ENCODE measurements around the gene MUC2. TPM values are rescaled to one million over a fixed set of nuclear protein-coding genes. Genes with fewer than 3 reads are reported as not detected.

Gene MUC2
- total RNA-seq, 1 experiment from 2014 or later = not detected

GRCh38 chr11:1033016-1033798 lies 41.5 kb upstream of the MUC2 start:
- Histone ChIP-seq H3K4me3 (ENCODE audit: insufficient read depth, low read depth, low read length) (no peak overlapping the region), H3K36me3 (replicated peaks; ENCODE audit: control insufficient read depth, insufficient read depth, low read length) (no peaks in the 10 kb centered on the region), H3K27me3 (ENCODE audit: control insufficient read depth, insufficient read depth, low read length) (no peaks in the 10 kb centered on the region)
- no peak for DNase-seq

GRCh38 chr11:1034001-1034400 lies 40.7 kb upstream of the MUC2 start:
- H3K4me3 ChIP-seq (ENCODE audit: insufficient read depth, low read depth, low read length) = no peak overlapping the region
- H3K27me3 ChIP-seq (ENCODE audit: control insufficient read depth, insufficient read depth, low read length) = no peaks in the 10 kb centered on the region
- H3K36me3 ChIP-seq (replicated peaks; ENCODE audit: control insufficient read depth, insufficient read depth, low read length) = no peaks in the 10 kb centered on the region
- DNase-seq = no peak

- no peaks in the 10 kb centered on the region for H3K36me3 ChIP-seq (replicated peaks; ENCODE audit: control insufficient read depth, insufficient read depth, low read length)
- DNase-seq = peak; percentile 92
- no peak overlapping the region for H3K4me3 ChIP-seq (ENCODE audit: insufficient read depth, low read depth, low read length)
- no peaks in the 10 kb centered on the region for H3K27me3 ChIP-seq (ENCODE audit: control insufficient read depth, insufficient read depth, low read length)
Observed at GRCh38 chr11:1034456-1035295, 40.0 kb upstream of the MUC2 start.

GRCh38 chr11:1035577-1036283 lies 38.9 kb upstream of the MUC2 start:
- no peak for DNase-seq
- no peaks in the 10 kb centered on the region for H3K27me3 ChIP-seq (ENCODE audit: control insufficient read depth, insufficient read depth, low read length)
- no peak overlapping the region for H3K4me3 ChIP-seq (ENCODE audit: insufficient read depth, low read depth, low read length)

GRCh38 chr11:1036303-1036923 lies 38.3 kb upstream of the MUC2 start, which contains the start of gene MUC6:
TSS of gene MUC6 (minus strand) at chr11:1036718. CDS start at chr11:1036655, 63 bp downstream.
- H3K36me3 ChIP-seq (replicated peaks; ENCODE audit: control insufficient read depth, insufficient read depth, low read length) = no peaks in the 10 kb centered on the region
- H3K27me3 ChIP-seq (ENCODE audit: control insufficient read depth, insufficient read depth, low read length) = no peaks in the 10 kb centered on the region
- no peak for DNase-seq
- no peak within 1 kb of the TSS for H3K4me3 ChIP-seq (ENCODE audit: insufficient read depth, low read depth, low read length)

More at GRCh38 chr11:1035577-1036283, 38.9 kb upstream of the MUC2 start:
- no peaks in the 10 kb centered on the region for H3K36me3 ChIP-seq (replicated peaks; ENCODE audit: control insufficient read depth, insufficient read depth, low read length)

GRCh38 chr11:1036931-1037330 lies 37.7 kb upstream of the MUC2 start:
- Histone ChIP-seq H3K27me3 (ENCODE audit: control insufficient read depth, insufficient read depth, low read length) (no peaks in the 10 kb centered on the region), H3K36me3 (replicated peaks; ENCODE audit: control insufficient read depth, insufficient read depth, low read length) (no peaks in the 10 kb centered on the region), H3K4me3 (ENCODE audit: insufficient read depth, low read depth, low read length) (no peak overlapping the region)
- DNase-seq = no peak

- Histone ChIP-seq H3K4me3 (ENCODE audit: insufficient read depth, low read depth, low read length) (no peak overlapping the region), H3K27me3 (ENCODE audit: control insufficient read depth, insufficient read depth, low read length) (no peaks in the 10 kb centered on the region), H3K36me3 (replicated peaks; ENCODE audit: control insufficient read depth, insufficient read depth, low read length) (no peaks in the 10 kb centered on the region)
- no peak for DNase-seq
Observed at GRCh38 chr11:1037506-1038055, 37.1 kb upstream of the MUC2 start.

GRCh38 chr11:1038361-1038760 lies 36.3 kb upstream of the MUC2 start:
- no peaks in the 10 kb centered on the region for H3K36me3 ChIP-seq (replicated peaks; ENCODE audit: control insufficient read depth, insufficient read depth, low read length)
- H3K27me3 ChIP-seq (ENCODE audit: control insufficient read depth, insufficient read depth, low read length) = no peaks in the 10 kb centered on the region
- no peak for DNase-seq

GRCh38 chr11:1038921-1039320 lies 35.8 kb upstream of the MUC2 start:
- Histone ChIP-seq H3K27me3 (ENCODE audit: control insufficient read depth, insufficient read depth, low read length) (no peaks in the 10 kb centered on the region), H3K36me3 (replicated peaks; ENCODE audit: control insufficient read depth, insufficient read depth, low read length) (no peaks in the 10 kb centered on the region), H3K4me3 (ENCODE audit: insufficient read depth, low read depth, low read length) (no peak overlapping the region)
- no peak for DNase-seq

More at GRCh38 chr11:1038361-1038760, 36.3 kb upstream of the MUC2 start:
- H3K4me3 ChIP-seq (ENCODE audit: insufficient read depth, low read depth, low read length) = no peak overlapping the region

- Histone ChIP-seq H3K27me3 (ENCODE audit: control insufficient read depth, insufficient read depth, low read length) (no peaks in the 10 kb centered on the region), H3K36me3 (replicated peaks; ENCODE audit: control insufficient read depth, insufficient read depth, low read length) (no peaks in the 10 kb centered on the region)
- no peak for DNase-seq
Observed at GRCh38 chr11:1039481-1040427, 34.9 kb upstream of the MUC2 start.

GRCh38 chr11:1040428-1041148 lies 34.1 kb upstream of the MUC2 start:
- no peak overlapping the region for H3K4me3 ChIP-seq (ENCODE audit: insufficient read depth, low read depth, low read length)
- no peaks in the 10 kb centered on the region for H3K27me3 ChIP-seq (ENCODE audit: control insufficient read depth, insufficient read depth, low read length)
- no peaks in the 10 kb centered on the region for H3K36me3 ChIP-seq (replicated peaks; ENCODE audit: control insufficient read depth, insufficient read depth, low read length)
- no peak for DNase-seq

More at GRCh38 chr11:1039481-1040427, 34.9 kb upstream of the MUC2 start:
- H3K4me3 ChIP-seq (ENCODE audit: insufficient read depth, low read depth, low read length) = no peak overlapping the region

GRCh38 chr11:1041149-1041467 lies 33.6 kb upstream of the MUC2 start:
- no peak for DNase-seq
- Histone ChIP-seq H3K4me3 (ENCODE audit: insufficient read depth, low read depth, low read length) (no peak overlapping the region), H3K27me3 (ENCODE audit: control insufficient read depth, insufficient read depth, low read length) (no peaks in the 10 kb centered on the region), H3K36me3 (replicated peaks; ENCODE audit: control insufficient read depth, insufficient read depth, low read length) (no peaks in the 10 kb centered on the region)

GRCh38 chr11:1041471-1041870 lies 33.2 kb upstream of the MUC2 start:
- Histone ChIP-seq H3K4me3 (ENCODE audit: insufficient read depth, low read depth, low read length) (no peak overlapping the region), H3K36me3 (replicated peaks; ENCODE audit: control insufficient read depth, insufficient read depth, low read length) (no peaks in the 10 kb centered on the region), H3K27me3 (ENCODE audit: control insufficient read depth, insufficient read depth, low read length) (no peaks in the 10 kb centered on the region)
- peak; percentile 72 for DNase-seq

Data from H7 (cell line).